NCI-H2029 treated with DMSO at 0.1 percent for 48 hours (cell line): ENCODE measurements around the gene KRTAP23-1.

Experiments
- DNase-seq: peaks from one replicate; lab custom pipeline; 2025; lab: John Stamatoyannopoulos, UW

KRTAP23-1 gene

DNA sequence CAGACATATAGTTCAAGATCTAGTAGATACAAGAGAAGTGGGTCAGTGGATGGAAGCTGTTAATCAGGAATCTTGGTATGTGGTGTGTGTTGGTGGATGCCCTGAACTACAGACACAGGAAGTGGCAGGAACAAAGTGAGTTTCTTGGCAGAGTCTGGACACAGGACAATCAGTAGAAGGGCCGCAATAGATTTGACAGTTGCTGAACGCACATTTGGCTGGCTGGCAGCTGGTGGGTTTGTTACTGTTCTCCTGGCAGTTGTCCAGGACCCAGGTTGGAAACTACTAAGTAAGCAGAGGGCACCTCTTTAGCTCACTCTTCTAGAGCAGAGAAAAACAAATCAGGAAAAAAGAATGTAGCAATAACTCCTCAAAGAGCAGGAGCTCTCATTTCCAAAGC is 41.5 kb downstream of the KRTAP23-1 start:
- DNase-seq = no peak

DNA sequence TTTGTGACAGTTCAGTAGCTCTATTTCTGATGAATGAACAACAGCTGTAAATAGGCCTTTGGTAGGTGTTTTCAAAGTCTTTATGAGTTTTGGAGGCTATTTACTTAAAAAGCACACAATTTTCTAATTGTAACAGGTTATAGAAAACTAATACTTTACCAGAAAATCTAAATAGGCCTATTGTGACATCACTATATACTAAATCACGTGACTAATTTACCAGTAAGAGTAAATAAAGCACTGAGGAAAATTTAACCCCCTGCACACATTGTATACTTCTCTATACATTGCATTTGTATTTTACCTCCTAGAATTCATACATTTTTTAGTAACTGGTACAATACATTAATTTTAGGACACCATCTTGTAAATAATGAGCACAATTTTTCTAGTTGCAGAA is 43.3 kb downstream of the KRTAP23-1 start:
- DNase-seq = no peak
